Upper lobe of left lung (tissue), 6 donors: ENCODE data around the gene RUNX1. TPM values are rescaled to one million over a fixed set of nuclear protein-coding genes. Genes with fewer than 3 reads are reported as not detected.

ENCODE experiments used
- ATAC-seq, 2 donors: fragments of 200-7000 bp; cut with Tn5 transposase; one replicate each; pipeline ENCODE4 v1.9.1; 2022; ENCODE audit warnings: mild to moderate bottlenecking in 2 of 2, moderate library complexity in 2 of 2; ENCODE audit not compliant: low FRiP score in 2 of 2
- DNase-seq, 2 donors: peaks; one replicate each; pipeline ENCODE4 v3.0.0-alpha.2; 2019 to 2020
- H3K27ac ChIP-seq, 4 donors: fragments of 200-600 bp; sonication (generic); one replicate each; pipeline ENCODE4 v1.5.1; 2016 to 2019
- H3K27me3 ChIP-seq, 4 donors: fragments of 200-600 bp; sonication (generic); one replicate each; pipeline ENCODE4 v1.5.1; 2017 to 2019
- H3K36me3 ChIP-seq, 4 donors: fragments of 200-600 bp; sonication (generic); one replicate each; pipeline ENCODE4 v1.5.1; 2016 to 2019
- H3K4me1 ChIP-seq, 4 donors: fragments of 200-600 bp; sonication (generic); one replicate each; pipeline ENCODE4 v1.5.1; 2018 to 2019
- H3K4me3 ChIP-seq, 4 donors: fragments of 200-600 bp; sonication (generic); one replicate each; pipeline ENCODE4 v1.5.1; 2017 to 2019; ENCODE audit warnings: mild to moderate bottlenecking in 2 of 4, moderate library complexity in 1 of 4
- H3K9me3 ChIP-seq, 4 donors: fragments of 200-600 bp; sonication (generic); one replicate each; pipeline ENCODE4 v1.5.1; 2018 to 2019
- EP300 ChIP-seq, 4 donors: sonication (generic); formaldehyde crosslinking; IDR thresholded peaks; one replicate each; pipeline ENCODE4 v1.5.1; 2017; ENCODE audit warnings: antibody characterized with exemption in 4 of 4, control low read depth in 2 of 4
- POLR2A ChIP-seq, 4 donors: fragments of 450-650 bp; IDR thresholded peaks; one replicate each; pipeline ENCODE4 v1.5.1; 2016 to 2017; ENCODE audit warnings: antibody characterized with exemption in 4 of 4, mild to moderate bottlenecking in 2 of 4
- POLR2AphosphoS5 ChIP-seq, 2 donors: sonication (generic); formaldehyde crosslinking; IDR thresholded peaks; one replicate each; pipeline ENCODE4 v1.5.1; 2017; ENCODE audit warnings: antibody characterized with exemption in 2 of 2
- WGBS, 2 donors: methylation state at CpG; one replicate each; pipeline ENCODE4 v1.1.5; 2017 to 2018; 5-methylcytosine and 5-hydroxymethylcytosine counted together
- total RNA-seq, 6 donors: library from RNA; depleted of rRNA in 4 of 6; stranded (reverse); fragments of >200 nt in 4 of 6; gene quantifications; one replicate each; pipeline versions ENCODE4 v1.1.0 to v1.2.1, GENCODE V29; 2016 to 2021
- TF ChIP-seq, protein P1 (sequence below), 6 experiments: fragments of 450-650 bp in 4 of 6; fragments of 200-600 bp in 2 of 6; sonication (generic) in 2 of 6; IDR thresholded peaks; one replicate each; pipeline ENCODE4 v1.5.1; 2016 to 2019; ENCODE audit warnings: antibody characterized with exemption in 6 of 6
- donor health status: DM: no; HTN: no; CAD: no; lungs with moderate emphysema.
- donor health status: DM: no; HTN: yes; CAD: no; lungs with severe emphysema.

RUNX1 gene
- total RNA-seq, 6 donors from 2014 or later = 62.2 to 252 (median 98.2) TPM

- Histone ChIP-seq H3K27ac (peak overlapping the region in 3 of 4 donors; percentile 19 to 70 (median 66)), H3K4me3 (no peak overlapping the region), H3K4me1 (peaks cover 11 to 63% (median 49%) of the 10 kb centered on the region in 4 donors), H3K27me3 (no peaks in the 10 kb centered on the region), H3K36me3 (peaks cover 0 to 42% (median 5%) of the 10 kb centered on the region in 4 donors), H3K9me3 (no peaks in the 10 kb centered on the region)
- ATAC-seq (no peak), DNase-seq (no peak)
- WGBS, 2 donors = 59 to 69% methylated on average over 2 of the region's 2 CpGs
- TF ChIP-seq EP300 (IDR thresholded peaks at IDR 0.05) (no peak), POLR2A (IDR thresholded peaks at IDR 0.05) (no peak), POLR2AphosphoS5 (IDR thresholded peaks at IDR 0.05) (no peak)
- TF ChIP-seq, protein P1, sequence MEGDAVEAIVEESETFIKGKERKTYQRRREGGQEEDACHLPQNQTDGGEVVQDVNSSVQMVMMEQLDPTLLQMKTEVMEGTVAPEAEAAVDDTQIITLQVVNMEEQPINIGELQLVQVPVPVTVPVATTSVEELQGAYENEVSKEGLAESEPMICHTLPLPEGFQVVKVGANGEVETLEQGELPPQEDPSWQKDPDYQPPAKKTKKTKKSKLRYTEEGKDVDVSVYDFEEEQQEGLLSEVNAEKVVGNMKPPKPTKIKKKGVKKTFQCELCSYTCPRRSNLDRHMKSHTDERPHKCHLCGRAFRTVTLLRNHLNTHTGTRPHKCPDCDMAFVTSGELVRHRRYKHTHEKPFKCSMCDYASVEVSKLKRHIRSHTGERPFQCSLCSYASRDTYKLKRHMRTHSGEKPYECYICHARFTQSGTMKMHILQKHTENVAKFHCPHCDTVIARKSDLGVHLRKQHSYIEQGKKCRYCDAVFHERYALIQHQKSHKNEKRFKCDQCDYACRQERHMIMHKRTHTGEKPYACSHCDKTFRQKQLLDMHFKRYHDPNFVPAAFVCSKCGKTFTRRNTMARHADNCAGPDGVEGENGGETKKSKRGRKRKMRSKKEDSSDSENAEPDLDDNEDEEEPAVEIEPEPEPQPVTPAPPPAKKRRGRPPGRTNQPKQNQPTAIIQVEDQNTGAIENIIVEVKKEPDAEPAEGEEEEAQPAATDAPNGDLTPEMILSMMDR (IDR thresholded peaks at IDR 0.05) = no peak
These were observed 170.2 kb downstream of the RUNX1 start for GRCh38 chr21:34878940-34879339.

- ATAC-seq (peak; percentile 19 to 66), DNase-seq (peak in 1 of 2 donors; percentile 81)
- Histone ChIP-seq H3K27me3 (no peaks in the 10 kb centered on the region), H3K4me1 (peaks cover 11 to 62% (median 47%) of the 10 kb centered on the region in 4 donors), H3K9me3 (no peaks in the 10 kb centered on the region), H3K27ac (peak overlapping the region; percentile 19 to 70 (median 66)), H3K4me3 (no peak overlapping the region), H3K36me3 (peaks cover 0 to 46% (median 7%) of the 10 kb centered on the region in 4 donors)
- WGBS, 2 donors = 74 to 79% methylated on average over 3 of the region's 3 CpGs
- TF ChIP-seq POLR2A (IDR thresholded peaks at IDR 0.05) (peak in 1 of 4 donors; percentile 43), POLR2AphosphoS5 (IDR thresholded peaks at IDR 0.05) (peak; percentile 54 to 69), EP300 (IDR thresholded peaks at IDR 0.05) (peak in 3 of 4 donors; percentile 54 to 97 (median 72))
- TF ChIP-seq, protein P1 (IDR thresholded peaks at IDR 0.05) = no peak
These were observed 170.6 kb downstream of the RUNX1 start for GRCh38 chr21:34878501-34878900.

GRCh38 chr21:34877485-34878128, 171.5 kb downstream of the RUNX1 start:
- DNase-seq = peak in 1 of 2 donors; percentile 91
- no peaks in the 10 kb centered on the region for H3K27me3 ChIP-seq
- WGBS, 2 donors = 67 to 83% methylated on average over 10 of the region's 10 CpGs
- ATAC-seq = peak; percentile 33 to 74
- TF ChIP-seq POLR2AphosphoS5 (IDR thresholded peaks at IDR 0.05) (peak in 1 of 2 donors; percentile 35), EP300 (IDR thresholded peaks at IDR 0.05) (peak in 1 of 4 donors; percentile 64), POLR2A (IDR thresholded peaks at IDR 0.05) (no peak)
- TF ChIP-seq, protein P1 (IDR thresholded peaks at IDR 0.05) = no peak
- peaks cover 11 to 59% (median 40%) of the 10 kb centered on the region in 4 donors for H3K4me1 ChIP-seq
- peak overlapping the region; percentile 28 to 70 (median 68) for H3K27ac ChIP-seq
- H3K4me3 ChIP-seq = no peak overlapping the region
- H3K9me3 ChIP-seq = no peaks in the 10 kb centered on the region
- H3K36me3 ChIP-seq = peaks cover 0 to 52% (median 13%) of the 10 kb centered on the region in 4 donors

- H3K4me1 ChIP-seq = peaks cover 7 to 48% (median 22%) of the 10 kb centered on the region in 4 donors
- 47 to 60% methylated on average over 6 of the region's 6 CpGs for WGBS, 2 donors
- TF ChIP-seq, protein P1 (IDR thresholded peaks at IDR 0.05) = no peak
- TF ChIP-seq EP300 (IDR thresholded peaks at IDR 0.05) (no peak), POLR2A (IDR thresholded peaks at IDR 0.05) (no peak), POLR2AphosphoS5 (IDR thresholded peaks at IDR 0.05) (no peak)
- no peak overlapping the region for H3K4me3 ChIP-seq
- no peaks in the 10 kb centered on the region for H3K27me3 ChIP-seq
- ATAC-seq = no peak
- H3K9me3 ChIP-seq = no peaks in the 10 kb centered on the region
- H3K36me3 ChIP-seq = peaks cover 0 to 64% (median 19%) of the 10 kb centered on the region in 4 donors
- H3K27ac ChIP-seq = peak overlapping the region in 2 of 4 donors; percentile 21 to 70
- DNase-seq = no peak
These were observed 173.3 kb downstream of the RUNX1 start for GRCh38 chr21:34875830-34876229.
